ENCODE results near the gene LHPP. TPM values are rescaled to one million over a fixed set of nuclear protein-coding genes. Genes with fewer than 3 reads are reported as not detected.
A peak's percentile ranks its signal among the peaks of the same experiment; 100 is the strongest.

The LHPP gene
- total RNA-seq, 4 donors from 2014 or later: 20.3 to 116 (median 22.4) TPM

- Histone ChIP-seq H3K9me3 (no peaks in the 10 kb centered on the region), H3K36me3 (no peaks in the 10 kb centered on the region), H3K27me3 (no peaks in the 10 kb centered on the region), H3K4me1 (peaks cover 25 to 38% (median 30%) of the 10 kb centered on the region in 4 donors), H3K27ac (peak overlapping the region in 3 of 4 donors; percentile 7 to 69 (median 55)), H3K4me3 (no peak overlapping the region)
- DNase-seq: no peak
- TF ChIP-seq EP300 (IDR thresholded peaks at IDR 0.05; ENCODE audit: low read depth): no peak
- no peak for TF ChIP-seq POLR2AphosphoS5 (IDR thresholded peaks at IDR 0.05)
- no peak for TF ChIP-seq POLR2A (IDR thresholded peaks at IDR 0.05)
- no peak for TF ChIP-seq CTCF (IDR thresholded peaks at IDR 0.05)
- WGBS, 2 donors (ENCODE audit: low coverage in 1 of 2): 82% methylated on average over 6 of the region's 6 CpGs; no CpG with 5 or more reads in 1 of the 2 donors
- in situ Hi-C loops (cut with MboI; ENCODE audit: low pct_ligation_motif_present in 1 of 4, low pct_unique_long_range_greater_than_20kb in 1 of 4, low sequenced_read_pairs in 3 of 4) (loop anchor here in 1 of 4 donors (25.0 kb wide), 1 partner anchor 108 kb away; the partner anchor contains the start of gene FAM53B), intact Hi-C loops (cut with DNase I; ENCODE audit: low total_unique reads) (loop anchor here (10.0 kb wide), 1 partner anchor 95 kb away; no protein-coding TSS in a partner anchor)
Observed at GRCh38 chr10:124629415-124629814, 167.8 kb downstream of the LHPP start.

- H3K4me3 ChIP-seq: no peak overlapping the region
- H3K9me3 ChIP-seq: no peaks in the 10 kb centered on the region
- DNase-seq: no peak
- H3K27me3 ChIP-seq: no peaks in the 10 kb centered on the region
- WGBS, 2 donors (ENCODE audit: low coverage in 1 of 2): 91 to 100% methylated on average over 2 to 6 of the region's 6 CpGs
- peaks cover 25 to 38% (median 30%) of the 10 kb centered on the region in 4 donors for H3K4me1 ChIP-seq
- no peaks in the 10 kb centered on the region for H3K36me3 ChIP-seq
- TF ChIP-seq POLR2AphosphoS5 (IDR thresholded peaks at IDR 0.05) (no peak), CTCF (IDR thresholded peaks at IDR 0.05) (no peak)
- intact Hi-C loops (cut with DNase I; ENCODE audit: low total_unique reads) (loop anchor here (5.0 to 10.0 kb wide), 2 partner anchors 95 to 112 kb away; partner anchors contain the start of gene FAM53B), in situ Hi-C loops (cut with MboI; ENCODE audit: low pct_ligation_motif_present in 1 of 4, low pct_unique_long_range_greater_than_20kb in 1 of 4, low sequenced_read_pairs in 3 of 4) (loop anchor here in 1 of 4 donors (25.0 kb wide), 1 partner anchor 107 kb away; the partner anchor contains the start of gene FAM53B)
- peak overlapping the region in 1 of 4 donors; percentile 46 for H3K27ac ChIP-seq
Observed at GRCh38 chr10:124629842-124630241, 168.2 kb downstream of the LHPP start.

- TF ChIP-seq EP300 (IDR thresholded peaks at IDR 0.05; ENCODE audit: low read depth) (no peak), CTCF (IDR thresholded peaks at IDR 0.05) (no peak), POLR2AphosphoS5 (IDR thresholded peaks at IDR 0.05) (no peak), POLR2A (IDR thresholded peaks at IDR 0.05) (no peak)
- peaks cover 25 to 38% (median 30%) of the 10 kb centered on the region in 4 donors for H3K4me1 ChIP-seq
- 100% methylated on average over 5 of the region's 5 CpGs; no CpG with 5 or more reads in 1 of the 2 donors for WGBS, 2 donors (ENCODE audit: low coverage in 1 of 2)
- DNase-seq: no peak
- H3K27ac ChIP-seq: no peak overlapping the region
- in situ Hi-C loops (cut with MboI; ENCODE audit: low pct_ligation_motif_present in 1 of 4, low pct_unique_long_range_greater_than_20kb in 1 of 4, low sequenced_read_pairs in 3 of 4): loop anchor here in 1 of 4 donors (25.0 kb wide), 1 partner anchor 107 kb away; the partner anchor contains the start of gene FAM53B
- H3K4me3 ChIP-seq: no peak overlapping the region
- H3K27me3 ChIP-seq: no peaks in the 10 kb centered on the region
- intact Hi-C loops (cut with DNase I; ENCODE audit: low total_unique reads): loop anchor here (5.0 kb wide), 1 partner anchor 112 kb away; the partner anchor contains the start of gene FAM53B
- H3K36me3 ChIP-seq: no peaks in the 10 kb centered on the region
- H3K9me3 ChIP-seq: no peaks in the 10 kb centered on the region
Observed at GRCh38 chr10:124630551-124630950, 168.9 kb downstream of the LHPP start.

- Histone ChIP-seq H3K27ac (no peak overlapping the region), H3K4me3 (no peak overlapping the region), H3K4me1 (peaks cover 17 to 29% (median 23%) of the 10 kb centered on the region in 4 donors), H3K9me3 (no peaks in the 10 kb centered on the region), H3K27me3 (no peaks in the 10 kb centered on the region), H3K36me3 (no peaks in the 10 kb centered on the region)
- in situ Hi-C loops (cut with MboI; ENCODE audit: low pct_ligation_motif_present in 1 of 4, low pct_unique_long_range_greater_than_20kb in 1 of 4, low sequenced_read_pairs in 3 of 4): loop anchor here in 1 of 4 donors (25.0 kb wide), 1 partner anchor 105 kb away; the partner anchor contains the start of gene FAM53B
- 77% methylated on average over 19 of the region's 19 CpGs; no CpG with 5 or more reads in 1 of the 2 donors for WGBS, 2 donors (ENCODE audit: low coverage in 1 of 2)
- TF ChIP-seq POLR2A (IDR thresholded peaks at IDR 0.05) (no peak), POLR2AphosphoS5 (IDR thresholded peaks at IDR 0.05) (no peak), CTCF (IDR thresholded peaks at IDR 0.05) (peak in 1 of 5 experiments; percentile 5), EP300 (IDR thresholded peaks at IDR 0.05; ENCODE audit: low read depth) (no peak)
- DNase-seq: no peak
- intact Hi-C loops (cut with DNase I; ENCODE audit: low total_unique reads): loop anchor here (5.0 kb wide), 1 partner anchor 110 kb away; the partner anchor contains the start of gene FAM53B
Observed at GRCh38 chr10:124632064-124632531, 170.5 kb downstream of the LHPP start.

Measured in transverse colon (tissue), 4 donors.